Measurements from ENCODE around the gene MTERF2.
"Not testable (repeated sequence)": the region's sequence is repeated elsewhere in the genome, so short reads cannot be mapped to it uniquely, and the experiment has no call there.

The MTERF2 gene

DNA sequence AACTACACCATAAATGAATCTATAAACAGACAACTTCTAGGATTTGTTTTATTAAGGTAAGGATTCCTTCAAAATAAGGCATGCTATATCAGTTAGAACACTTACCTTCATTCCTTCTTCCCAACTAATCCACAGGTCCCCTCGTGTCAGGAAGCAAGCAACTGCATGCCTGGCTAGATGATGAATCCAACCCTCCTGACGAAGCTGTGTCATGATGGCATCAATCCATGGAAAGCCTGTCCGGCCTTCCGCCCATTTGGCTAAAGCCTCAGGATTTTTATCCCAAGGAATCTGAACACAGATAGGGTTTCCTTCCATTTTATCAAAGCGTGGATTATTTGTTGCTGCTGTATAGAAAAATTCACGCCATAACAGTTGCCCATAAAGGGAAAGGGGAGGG lies 12.5 kb upstream of the MTERF2 start:
- TF ChIP-seq, protein P1, sequence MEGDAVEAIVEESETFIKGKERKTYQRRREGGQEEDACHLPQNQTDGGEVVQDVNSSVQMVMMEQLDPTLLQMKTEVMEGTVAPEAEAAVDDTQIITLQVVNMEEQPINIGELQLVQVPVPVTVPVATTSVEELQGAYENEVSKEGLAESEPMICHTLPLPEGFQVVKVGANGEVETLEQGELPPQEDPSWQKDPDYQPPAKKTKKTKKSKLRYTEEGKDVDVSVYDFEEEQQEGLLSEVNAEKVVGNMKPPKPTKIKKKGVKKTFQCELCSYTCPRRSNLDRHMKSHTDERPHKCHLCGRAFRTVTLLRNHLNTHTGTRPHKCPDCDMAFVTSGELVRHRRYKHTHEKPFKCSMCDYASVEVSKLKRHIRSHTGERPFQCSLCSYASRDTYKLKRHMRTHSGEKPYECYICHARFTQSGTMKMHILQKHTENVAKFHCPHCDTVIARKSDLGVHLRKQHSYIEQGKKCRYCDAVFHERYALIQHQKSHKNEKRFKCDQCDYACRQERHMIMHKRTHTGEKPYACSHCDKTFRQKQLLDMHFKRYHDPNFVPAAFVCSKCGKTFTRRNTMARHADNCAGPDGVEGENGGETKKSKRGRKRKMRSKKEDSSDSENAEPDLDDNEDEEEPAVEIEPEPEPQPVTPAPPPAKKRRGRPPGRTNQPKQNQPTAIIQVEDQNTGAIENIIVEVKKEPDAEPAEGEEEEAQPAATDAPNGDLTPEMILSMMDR (IDR thresholded peaks at IDR 0.05) = no peak
- Histone ChIP-seq H3K27ac (no peak overlapping the region), H3K27me3 (no peaks in the 10 kb centered on the region), H3K9me3 (no peaks in the 10 kb centered on the region), H3K4me1 (ENCODE audit: control insufficient read depth in 1 of 2, insufficient read depth in 1 of 2, low read depth in 1 of 2, low read length in 1 of 2) (no peaks in the 10 kb centered on the region), H3K4me3 (ENCODE audit: low read depth in 1 of 2, low read length in 1 of 2) (no peak overlapping the region), H3K36me3 (no peaks in the 10 kb centered on the region)

- TF ChIP-seq, protein P1 (IDR thresholded peaks at IDR 0.05) = no peak
- no peak overlapping the region for H3K27ac ChIP-seq
- H3K36me3 ChIP-seq = no peaks in the 10 kb centered on the region
- H3K4me1 ChIP-seq (ENCODE audit: control insufficient read depth in 1 of 2, insufficient read depth in 1 of 2, low read depth in 1 of 2, low read length in 1 of 2) = no peaks in the 10 kb centered on the region
- H3K9me3 ChIP-seq = no peaks in the 10 kb centered on the region
- H3K4me3 ChIP-seq (ENCODE audit: low read depth in 1 of 2, low read length in 1 of 2) = no peak overlapping the region
- no peaks in the 10 kb centered on the region for H3K27me3 ChIP-seq
Measured at GRCh38 chr12:106997916-106998315, 11.0 kb upstream of the MTERF2 start.

DNA sequence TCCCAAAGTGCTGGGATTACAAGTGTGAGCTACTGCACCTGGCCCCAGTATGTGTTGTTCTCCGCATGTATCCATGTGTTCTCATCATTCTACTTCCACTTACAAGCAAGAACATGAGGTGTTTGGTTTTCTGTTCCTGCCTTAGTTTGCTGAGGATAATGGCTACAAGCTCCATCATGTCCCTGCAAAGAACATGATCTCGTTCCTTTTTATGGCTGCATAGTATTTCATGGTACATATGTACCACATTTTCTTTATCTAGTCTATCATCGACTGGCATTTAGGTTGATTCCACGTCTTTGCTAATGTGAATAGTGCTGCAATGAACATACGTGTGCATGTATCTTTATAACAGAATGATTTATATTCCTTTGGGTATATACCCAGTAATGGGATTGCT lies 9.2 kb upstream of the MTERF2 start:
- H3K9me3 ChIP-seq; H3K4me3 ChIP-seq (ENCODE audit: low read depth in 1 of 2, low read length in 1 of 2); H3K27ac ChIP-seq; H3K4me1 ChIP-seq (ENCODE audit: control insufficient read depth in 1 of 2, insufficient read depth in 1 of 2, low read depth in 1 of 2, low read length in 1 of 2); H3K27me3 ChIP-seq; H3K36me3 ChIP-seq: not testable (repeated sequence)

DNA sequence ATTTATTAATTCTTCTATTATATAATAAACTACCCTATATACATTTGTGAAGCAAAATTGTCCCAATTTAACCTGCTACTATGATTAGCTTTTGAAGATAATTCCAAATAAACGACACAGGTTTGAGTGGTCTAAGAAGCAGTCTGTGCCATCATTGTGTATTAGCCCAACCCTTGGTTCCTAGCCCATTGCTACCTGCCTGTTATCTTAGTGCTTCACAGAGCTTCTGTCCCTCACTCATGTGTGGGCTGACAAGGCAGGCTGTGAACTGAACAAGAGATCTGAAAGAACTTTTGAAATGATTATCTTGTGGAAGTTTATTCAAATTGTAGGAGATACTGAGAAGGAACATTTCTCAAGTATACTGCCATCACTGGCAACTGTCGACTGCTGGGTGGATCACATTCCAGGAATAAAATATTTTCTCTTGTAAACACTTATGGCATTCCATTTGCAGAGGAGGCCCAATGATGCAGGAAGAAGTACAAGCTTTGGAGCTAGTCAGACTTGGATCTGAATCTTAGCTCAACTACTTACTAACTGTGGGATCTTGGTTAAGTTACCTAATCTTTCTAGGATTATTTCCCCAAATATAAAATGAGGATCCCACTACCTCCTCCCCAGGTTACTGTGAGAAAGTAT lies 7.8 kb upstream of the MTERF2 start:
- TF ChIP-seq, protein P1 (IDR thresholded peaks at IDR 0.05) = no peak
- H3K27ac ChIP-seq = no peak overlapping the region
- H3K27me3 ChIP-seq = no peaks in the 10 kb centered on the region
- no peak overlapping the region for H3K4me3 ChIP-seq (ENCODE audit: low read depth in 1 of 2, low read length in 1 of 2)
- H3K9me3 ChIP-seq = no peaks in the 10 kb centered on the region
- no peaks in the 10 kb centered on the region for H3K36me3 ChIP-seq
- H3K4me1 ChIP-seq (ENCODE audit: control insufficient read depth in 1 of 2, insufficient read depth in 1 of 2, low read depth in 1 of 2, low read length in 1 of 2) = no peaks in the 10 kb centered on the region

DNA sequence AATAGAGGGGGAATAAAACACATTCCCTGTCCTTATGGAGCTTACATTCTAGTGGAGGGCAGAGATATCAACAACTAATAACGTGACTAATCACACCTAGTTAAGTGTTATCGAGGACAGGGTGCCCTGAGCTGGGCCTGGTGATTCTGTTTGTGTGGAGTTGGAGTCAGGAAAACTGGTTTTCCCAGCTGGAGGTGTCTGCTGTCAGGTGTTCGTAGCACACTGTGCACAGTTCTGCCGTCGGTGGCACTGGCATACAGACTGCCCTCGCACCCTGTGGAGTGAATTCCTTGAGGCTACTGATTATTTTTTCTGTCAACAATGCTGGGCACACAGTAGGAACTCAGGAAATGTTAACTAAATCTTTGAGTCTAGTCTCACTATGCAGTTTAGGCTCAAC lies 900 bp upstream of the MTERF2 start:
- H3K27ac ChIP-seq = no peak overlapping the region
- H3K36me3 ChIP-seq = no peaks in the 10 kb centered on the region
- H3K9me3 ChIP-seq = no peaks in the 10 kb centered on the region
- H3K4me1 ChIP-seq (ENCODE audit: control insufficient read depth in 1 of 2, insufficient read depth in 1 of 2, low read depth in 1 of 2, low read length in 1 of 2) = peaks cover 9 to 14% of the 10 kb centered on the region in 2 experiments
- no peaks in the 10 kb centered on the region for H3K27me3 ChIP-seq
- TF ChIP-seq, protein P1 (IDR thresholded peaks at IDR 0.05) = no peak
- no peak overlapping the region for H3K4me3 ChIP-seq (ENCODE audit: low read depth in 1 of 2, low read length in 1 of 2)

GRCh38 chr12:106986135-106986534 lies 811 bp downstream of the MTERF2 start:
- Histone ChIP-seq H3K4me1 (ENCODE audit: control insufficient read depth in 1 of 2, insufficient read depth in 1 of 2, low read depth in 1 of 2, low read length in 1 of 2) (peaks cover 9 to 14% of the 10 kb centered on the region in 2 experiments), H3K36me3 (no peaks in the 10 kb centered on the region), H3K9me3 (no peaks in the 10 kb centered on the region), H3K4me3 (ENCODE audit: low read depth in 1 of 2, low read length in 1 of 2) (peak overlapping the region; percentile 75), H3K27ac (peak overlapping the region; percentile 68), H3K27me3 (no peaks in the 10 kb centered on the region)
- TF ChIP-seq, protein P1 (IDR thresholded peaks at IDR 0.05) = no peak
